Left lung (tissue), 10 donors: ENCODE measurements around the gene LRRC74B. TPM values are rescaled to one million over a fixed set of nuclear protein-coding genes. Genes with fewer than 3 reads are reported as not detected.

Experiments used
- ATAC-seq: fragments of 200-7000 bp; cut with Tn5 transposase; one replicate; pipeline ENCODE4 v1.9.1; 2020; ENCODE audit warnings: moderate library complexity
- DNase-seq, 4 donors: peaks; one replicate each; pipeline ENCODE4 v3.0.0-alpha.2; 2013 to 2020
- H3K27ac ChIP-seq, 2 donors: fragments of 200-600 bp; sonication (generic) in 1 of 2; one replicate each; pipeline versions ENCODE4 v1.5.0 to v1.8.0; 2020 to 2021
- H3K27me3 ChIP-seq, 2 donors: fragments of 200-600 bp; sonication (generic) in 1 of 2; one replicate each; pipeline versions ENCODE4 v1.5.0 to v1.8.0; 2020 to 2021
- H3K36me3 ChIP-seq, 2 donors: fragments of 200-600 bp; sonication (generic) in 1 of 2; one replicate each; pipeline versions ENCODE4 v1.5.0 to v1.8.0; 2020 to 2021
- H3K4me1 ChIP-seq, 2 donors: fragments of 200-600 bp; one replicate each; pipeline ENCODE4 v1.8.0; 2021
- H3K4me3 ChIP-seq, 2 donors: fragments of 200-600 bp; sonication (generic) in 1 of 2; one replicate each; pipeline versions ENCODE4 v1.5.0 to v1.8.0; 2020 to 2021; ENCODE audit warnings: mild to moderate bottlenecking in 1 of 2
- H3K9me3 ChIP-seq, 2 donors: fragments of 200-600 bp; sonication (generic) in 1 of 2; one replicate each; pipeline versions ENCODE4 v1.5.0 to v1.8.0; 2020 to 2021
- CTCF ChIP-seq, 2 donors: fragments of 200-600 bp; sonication (generic) in 1 of 2; IDR thresholded peaks; one replicate each; pipeline versions ENCODE4 v1.5.0 to v1.8.0; 2021; ENCODE audit warnings: antibody characterized with exemption in 2 of 2
- intact Hi-C, 2 donors: fragments of 100-400 bp; cut with DNase I; formaldehyde crosslinking; loops; one replicate each; pipeline versions ENCODE4 v1.11.2 to v1.14.2; 2022
- polyA plus RNA-seq, 6 donors: library from polyadenylated mRNA; unstranded; fragments of 120-200 nt; gene quantifications; one replicate each; pipeline ENCODE4 v1.2.1, GENCODE V29; 2013; ENCODE audit not compliant: insufficient read length in 6 of 6
- total RNA-seq, 2 donors: library from RNA; stranded (reverse); fragmentation: NEBNext Ultra II Directional; extraction: Animal tissue kit (Norgen Biotek cat#: 25700); gene quantifications; one replicate each; pipeline ENCODE4 v1.2.1, GENCODE V29; 2021
- donor health status: DM: no; HTN: yes; CAD: no.
- donor health status: DM: no; HTN: no; CAD: no.

LRRC74B gene
- total and polyA plus RNA-seq, 8 donors: 0.31 to 2.2 (median 1.2) TPM; not detected in 1

GRCh38 chr22:21022955-21023614 lies 22.7 kb upstream of the LRRC74B start:
- no peaks in the 10 kb centered on the region for H3K36me3 ChIP-seq
- no peak overlapping the region for H3K4me3 ChIP-seq
- H3K27ac ChIP-seq: no peak overlapping the region
- intact Hi-C loops: no loop called here
- no peaks in the 10 kb centered on the region for H3K27me3 ChIP-seq
- DNase-seq: peak in 1 of 4 donors; percentile 48
- no peak for ATAC-seq
- H3K9me3 ChIP-seq: no peaks in the 10 kb centered on the region
- TF ChIP-seq CTCF (IDR thresholded peaks at IDR 0.05): no peak
- H3K4me1 ChIP-seq: no peaks in the 10 kb centered on the region

- no peak for TF ChIP-seq CTCF (IDR thresholded peaks at IDR 0.05)
- no peak overlapping the region for H3K27ac ChIP-seq
- ATAC-seq: no peak
- DNase-seq: peak in 1 of 4 donors; percentile 26
- peaks cover 0 to 16% of the 10 kb centered on the region in 2 donors for H3K27me3 ChIP-seq
- no peaks in the 10 kb centered on the region for H3K9me3 ChIP-seq
- intact Hi-C loops: no loop called here
- H3K36me3 ChIP-seq: no peaks in the 10 kb centered on the region
- no peaks in the 10 kb centered on the region for H3K4me1 ChIP-seq
- no peak overlapping the region for H3K4me3 ChIP-seq
Observed at GRCh38 chr22:21025266-21025665, 20.5 kb upstream of the LRRC74B start.

GRCh38 chr22:21025763-21026755 lies 19.7 kb upstream of the LRRC74B start:
- DNase-seq: peak in 1 of 4 donors; percentile 65
- intact Hi-C loops: no loop called here
- ATAC-seq: no peak
- no peaks in the 10 kb centered on the region for H3K9me3 ChIP-seq
- H3K4me1 ChIP-seq: no peaks in the 10 kb centered on the region
- no peaks in the 10 kb centered on the region for H3K36me3 ChIP-seq
- peaks cover 0 to 24% of the 10 kb centered on the region in 2 donors for H3K27me3 ChIP-seq
- no peak for TF ChIP-seq CTCF (IDR thresholded peaks at IDR 0.05)
- no peak overlapping the region for H3K27ac ChIP-seq
- H3K4me3 ChIP-seq: no peak overlapping the region

- Histone ChIP-seq H3K4me3 (no peak overlapping the region), H3K36me3 (no peaks in the 10 kb centered on the region), H3K4me1 (peaks cover 2% of the 10 kb centered on the region in 2 donors), H3K27ac (no peak overlapping the region), H3K9me3 (no peaks in the 10 kb centered on the region), H3K27me3 (peaks cover 4 to 34% of the 10 kb centered on the region in 2 donors)
- ATAC-seq: peak; percentile 84
- no peak for TF ChIP-seq CTCF (IDR thresholded peaks at IDR 0.05)
- intact Hi-C loops: no loop called here
- DNase-seq: peak; percentile 22 to 69 (median 56)
Observed at GRCh38 chr22:21026783-21027692, 18.7 kb upstream of the LRRC74B start.
